ENCODE results near the gene NUP188. TPM values are rescaled to one million over a fixed set of nuclear protein-coding genes. Genes with fewer than 3 reads are reported as not detected.
A peak's percentile ranks its signal among the peaks of the same experiment; 100 is the strongest.

The NUP188 gene
- total and polyA plus RNA-seq, 10 of the 15 experiments (the other 5 are each of a cell fraction or from before 2014, with no cell fraction given) = 1.4 to 73.7 (median 48.9) TPM

- TF ChIP-seq PKNOX1 (IDR thresholded peaks at IDR 0.05) (no peak), BRCA1 (IDR thresholded peaks at IDR 0.05; ENCODE audit: low read depth, low read length) (no peak), CTCF (IDR thresholded peaks at IDR 0.05 in 2 of 3, conservative IDR thresholded peaks at IDR 0.05 in 1 of 3; ENCODE audit: control insufficient read depth in 2 of 3, extremely low read depth in 1 of 3, insufficient read depth in 1 of 3, low read depth in 3 of 3, low read length in 3 of 3) (peak; percentile 56 to 85 (median 79)), ZNF274 (IDR thresholded peaks at IDR 0.05; ENCODE audit: insufficient read depth, insufficient read length) (no peak), SRF (IDR thresholded peaks at IDR 0.05; ENCODE audit: low read depth in 2 of 2, low read length in 2 of 2) (no peak), ZNF24 (IDR thresholded peaks at IDR 0.05) (no peak), SMC3 (IDR thresholded peaks at IDR 0.05; ENCODE audit: borderline replicate concordance, low read length) (peak; percentile 22; the same call in 1 of the 2 replicates), E2F8 (IDR thresholded peaks at IDR 0.05; ENCODE audit: low read depth, partially characterized antibody) (no peak), MEF2A (IDR thresholded peaks at IDR 0.05; ENCODE audit: insufficient read depth, low read depth, low read length) (no peak), ZNF207 (IDR thresholded peaks at IDR 0.05; ENCODE audit: borderline replicate concordance) (no peak), MTA2 (IDR thresholded peaks at IDR 0.05; ENCODE audit: low read depth) (no peak), PBX3 (IDR thresholded peaks at IDR 0.05; ENCODE audit: insufficient replicate concordance, low read depth, low read length) (no peak), HSF1 (IDR thresholded peaks at IDR 0.05; ENCODE audit: low read depth, low read length) (no peak), SIX5 (IDR thresholded peaks at IDR 0.05; ENCODE audit: low read depth, low read length, severe bottlenecking) (no peak), CREB1 (IDR thresholded peaks at IDR 0.05; ENCODE audit: low read depth) (0 out of 2 replicates have a peak, but pooled peaks have one; percentile 21), MXI1 (IDR thresholded peaks at IDR 0.05; ENCODE audit: low read depth, low read length) (0 out of 2 replicates have a peak, but pooled peaks have one; percentile 35), IRF5 (IDR thresholded peaks at IDR 0.05; ENCODE audit: borderline replicate concordance) (no peak)
Measured at GRCh38 chr9:129028192-129028966, 80.9 kb downstream of the NUP188 start, which contains the start of gene SH3GLB2 (continued).

Measured in GM12878 (cell line).